H1 (cell line): ENCODE results near the gene SMIM23.

Source experiments
- CTCF ChIP-seq, 3 experiments: IDR thresholded peaks; 1 replicate in 2 of 3; 2 replicates in 1 of 3; pipeline versions ENCODE4 v1.5.1 to v1.6.1; 2011; ENCODE audit warnings: low read length in 3 of 3, mild to moderate bottlenecking in 3 of 3, inconsistent platforms in 2 of 3, low read depth in 1 of 3, moderate library complexity in 1 of 3; ENCODE audit not compliant: insufficient read depth in 1 of 3; ENCODE audit errors: control extremely low read depth in 1 of 3
- EZH2 ChIP-seq: fragments of 200-600 bp; sonication (generic); IDR thresholded peaks from 2 replicates; pipeline ENCODE4 v1.7.1; 2012; ENCODE audit warnings: low read depth, mild to moderate bottlenecking, moderate library complexity, low read length, inconsistent platforms; ENCODE audit not compliant: severe bottlenecking
- KDM5A ChIP-seq: fragments of 200-600 bp; IDR thresholded peaks from 2 replicates; pipeline ENCODE4 v1.7.1; 2012; ENCODE audit warnings: mild to moderate bottlenecking, low read length, inconsistent platforms, mixed read lengths
- MAX ChIP-seq: IDR thresholded peaks from 2 replicates; pipeline ENCODE4 v1.6.1; 2012; ENCODE audit warnings: inconsistent platforms
- NANOG ChIP-seq: IDR thresholded peaks from 2 replicates; pipeline ENCODE4 v1.6.1; 2011; ENCODE audit warnings: low read length, low read depth, mild to moderate bottlenecking, inconsistent platforms; ENCODE audit not compliant: insufficient read depth, poor library complexity, severe bottlenecking
- POLR2A ChIP-seq, 2 experiments: IDR thresholded peaks; 1 replicate in 1 of 2; 2 replicates in 1 of 2; pipeline ENCODE4 v1.6.1; 2011; ENCODE audit warnings: low read depth in 2 of 2, low read length in 2 of 2, mild to moderate bottlenecking in 2 of 2; ENCODE audit errors: control extremely low read depth in 1 of 2
- POLR2AphosphoS5 ChIP-seq: IDR thresholded peaks from 2 replicates; pipeline ENCODE4 v1.6.1; 2011; ENCODE audit warnings: low read depth, low read length
- RFX5 ChIP-seq: IDR thresholded peaks from 2 replicates; pipeline ENCODE4 v1.6.1; 2011; ENCODE audit warnings: low read depth, low read length, improper control_type of control experiment, borderline replicate concordance
- RNF2 ChIP-seq: fragments of 200-900, 300-1000 bp; sonication (generic); IDR thresholded peaks from 2 replicates; pipeline ENCODE4 v1.7.1; 2016; ENCODE audit warnings: borderline replicate concordance, low read depth, mild to moderate bottlenecking, antibody characterized with exemption, low read length; ENCODE audit not compliant: poor library complexity, severe bottlenecking; ENCODE audit errors: missing control alignments
- SIN3A ChIP-seq, 2 experiments: IDR thresholded peaks in 1 of 2; conservative IDR thresholded peaks in 1 of 2; 2 replicates each; pipeline ENCODE4 v1.6.1; 2011 to 2012; ENCODE audit warnings: low read length in 2 of 2, improper control_type of control experiment in 1 of 2, low read depth in 1 of 2, mild to moderate bottlenecking in 1 of 2

- TF ChIP-seq SIN3A (conservative IDR thresholded peaks at IDR 0.05 in 1 of 2, IDR thresholded peaks at IDR 0.05 in 1 of 2; ENCODE audit: low read depth in 1 of 2, low read length in 2 of 2) (no peak), CTCF (IDR thresholded peaks at IDR 0.05; ENCODE audit: control extremely low read depth in 1 of 3, insufficient read depth in 1 of 3, low read depth in 1 of 3, low read length in 3 of 3) (no peak), EZH2 (no peak), KDM5A (no peak), NANOG (no peak), MAX (no peak), POLR2A (IDR thresholded peaks at IDR 0.05; ENCODE audit: control extremely low read depth in 1 of 2, low read depth in 2 of 2, low read length in 2 of 2) (no peak), RNF2 (no peak), RFX5 (no peak), POLR2AphosphoS5 (no peak)
These were observed 36.9 kb upstream of the SMIM23 start for GRCh38 chr5:171748720-171749119.
